ENCODE results near the gene APOC4.

DNA sequence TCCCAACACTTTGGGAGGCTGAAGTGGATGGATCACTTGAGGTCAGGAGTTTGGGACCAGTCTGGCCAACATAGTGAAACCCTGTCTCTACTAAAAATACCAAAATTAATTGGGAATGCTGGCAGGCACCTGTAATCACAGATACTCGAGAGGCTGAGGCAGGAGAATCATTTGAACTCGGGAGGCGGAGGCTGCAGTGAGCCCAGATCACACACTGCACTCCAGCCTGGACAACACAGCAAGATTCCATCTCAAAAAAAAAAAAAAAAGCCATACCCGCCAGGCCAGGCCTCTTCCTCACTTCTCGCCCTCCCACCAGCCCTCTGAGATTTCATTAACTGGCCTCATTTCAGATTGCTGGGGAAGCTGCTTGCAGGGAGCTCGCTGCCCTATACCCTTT lies 51.5 kb downstream of the APOC4 start:
- TF ChIP-seq, protein P1, sequence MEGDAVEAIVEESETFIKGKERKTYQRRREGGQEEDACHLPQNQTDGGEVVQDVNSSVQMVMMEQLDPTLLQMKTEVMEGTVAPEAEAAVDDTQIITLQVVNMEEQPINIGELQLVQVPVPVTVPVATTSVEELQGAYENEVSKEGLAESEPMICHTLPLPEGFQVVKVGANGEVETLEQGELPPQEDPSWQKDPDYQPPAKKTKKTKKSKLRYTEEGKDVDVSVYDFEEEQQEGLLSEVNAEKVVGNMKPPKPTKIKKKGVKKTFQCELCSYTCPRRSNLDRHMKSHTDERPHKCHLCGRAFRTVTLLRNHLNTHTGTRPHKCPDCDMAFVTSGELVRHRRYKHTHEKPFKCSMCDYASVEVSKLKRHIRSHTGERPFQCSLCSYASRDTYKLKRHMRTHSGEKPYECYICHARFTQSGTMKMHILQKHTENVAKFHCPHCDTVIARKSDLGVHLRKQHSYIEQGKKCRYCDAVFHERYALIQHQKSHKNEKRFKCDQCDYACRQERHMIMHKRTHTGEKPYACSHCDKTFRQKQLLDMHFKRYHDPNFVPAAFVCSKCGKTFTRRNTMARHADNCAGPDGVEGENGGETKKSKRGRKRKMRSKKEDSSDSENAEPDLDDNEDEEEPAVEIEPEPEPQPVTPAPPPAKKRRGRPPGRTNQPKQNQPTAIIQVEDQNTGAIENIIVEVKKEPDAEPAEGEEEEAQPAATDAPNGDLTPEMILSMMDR (IDR thresholded peaks at IDR 0.05), result no peak
- no peak for TF ChIP-seq POLR2A (IDR thresholded peaks at IDR 0.05)
- no peak for TF ChIP-seq EP300 (IDR thresholded peaks at IDR 0.05)
